ENCODE results near the gene ANKRD63. TPM values are rescaled to one million over a fixed set of nuclear protein-coding genes. Genes with fewer than 3 reads are reported as not detected.

ANKRD63 gene
- total and polyA plus RNA-seq, 2 of the 13 experiments (the other 11 are each of a cell fraction or from before 2014, with no cell fraction given): not detected

DNA sequence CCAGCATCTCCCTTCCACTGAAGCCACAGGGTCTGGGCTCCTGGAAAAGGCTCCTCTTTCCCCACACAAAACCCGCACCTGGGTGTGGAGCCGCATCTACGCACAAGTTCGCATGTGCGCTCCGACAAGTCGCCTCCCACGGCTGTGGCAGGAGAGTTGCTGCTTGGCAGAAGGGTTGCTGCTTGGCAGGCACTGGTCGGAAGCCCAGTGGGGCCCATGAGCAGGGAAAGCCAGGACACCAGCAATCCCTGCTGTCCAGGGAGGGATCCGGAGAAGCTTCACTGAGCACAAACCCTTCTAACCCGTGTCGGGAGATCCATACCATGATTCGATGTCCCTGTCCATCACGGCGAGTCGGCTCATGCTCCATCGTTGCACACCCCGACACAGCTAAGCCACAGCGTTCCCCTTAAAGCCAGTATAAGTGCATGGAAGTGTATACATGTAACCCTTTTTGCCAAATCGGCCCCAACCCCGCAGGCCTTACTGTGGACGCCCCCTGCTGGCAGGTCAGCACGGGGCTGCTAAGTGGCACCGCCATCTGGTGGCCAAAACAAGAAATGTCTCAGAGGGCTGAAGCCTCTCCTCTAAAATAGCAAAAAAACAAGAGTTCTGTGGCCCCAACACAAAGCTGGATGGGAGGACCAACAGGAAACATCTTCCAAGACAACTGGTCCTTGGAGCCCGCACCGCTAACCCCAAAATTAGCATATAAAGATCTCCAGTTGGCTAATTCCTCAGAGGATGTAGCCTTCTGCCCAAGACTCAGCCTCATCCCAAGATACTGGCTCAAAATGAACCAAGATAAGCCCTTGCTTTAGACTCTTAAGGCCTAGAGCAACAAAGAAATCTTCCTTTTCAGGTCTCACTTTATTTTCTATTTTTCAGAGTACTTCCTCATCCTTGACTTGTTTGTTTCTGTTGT lies 8.3 kb downstream of the ANKRD63 start (continued):
- TF ChIP-seq, protein P1, sequence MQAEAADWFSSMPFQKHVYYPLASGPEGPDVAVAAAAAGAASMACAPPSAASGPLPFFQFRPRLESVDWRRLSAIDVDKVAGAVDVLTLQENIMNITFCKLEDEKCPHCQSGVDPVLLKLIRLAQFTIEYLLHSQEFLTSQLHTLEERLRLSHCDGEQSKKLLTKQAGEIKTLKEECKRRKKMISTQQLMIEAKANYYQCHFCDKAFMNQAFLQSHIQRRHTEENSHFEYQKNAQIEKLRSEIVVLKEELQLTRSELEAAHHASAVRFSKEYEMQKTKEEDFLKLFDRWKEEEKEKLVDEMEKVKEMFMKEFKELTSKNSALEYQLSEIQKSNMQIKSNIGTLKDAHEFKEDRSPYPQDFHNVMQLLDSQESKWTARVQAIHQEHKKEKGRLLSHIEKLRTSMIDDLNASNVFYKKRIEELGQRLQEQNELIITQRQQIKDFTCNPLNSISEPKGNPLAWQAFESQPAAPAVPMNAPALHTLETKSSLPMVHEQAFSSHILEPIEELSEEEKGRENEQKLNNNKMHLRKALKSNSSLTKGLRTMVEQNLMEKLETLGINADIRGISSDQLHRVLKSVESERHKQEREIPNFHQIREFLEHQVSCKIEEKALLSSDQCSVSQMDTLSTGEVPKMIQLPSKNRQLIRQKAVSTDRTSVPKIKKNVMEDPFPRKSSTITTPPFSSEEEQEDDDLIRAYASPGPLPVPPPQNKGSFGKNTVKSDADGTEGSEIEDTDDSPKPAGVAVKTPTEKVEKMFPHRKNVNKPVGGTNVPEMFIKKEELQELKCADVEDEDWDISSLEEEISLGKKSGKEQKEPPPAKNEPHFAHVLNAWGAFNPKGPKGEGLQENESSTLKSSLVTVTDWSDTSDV (CRISPR knock-in tag; IDR thresholded peaks at IDR 0.05): no peak
- TF ChIP-seq SSRP1 (CRISPR knock-in tag; IDR thresholded peaks at IDR 0.05) (0 out of 2 replicates have a peak, but pooled peaks have one; percentile 62), RFX3 (CRISPR knock-in tag; IDR thresholded peaks at IDR 0.05) (no peak), THAP11 (CRISPR knock-in tag; IDR thresholded peaks at IDR 0.05) (peak; percentile 50), ZFAT (CRISPR knock-in tag; conservative IDR thresholded peaks at IDR 0.05) (no peak), RBFOX2 (IDR thresholded peaks at IDR 0.05; ENCODE audit: low read depth, low read length) (no peak), GZF1 (CRISPR knock-in tag; IDR thresholded peaks at IDR 0.05) (no peak), NR2F1 (CRISPR knock-in tag; IDR thresholded peaks at IDR 0.05) (no peak), ZNF670 (CRISPR knock-in tag; IDR thresholded peaks at IDR 0.05; ENCODE audit: borderline replicate concordance) (no peak), ZFP36L1 (CRISPR knock-in tag; IDR thresholded peaks at IDR 0.05) (no peak), ZNF331 (CRISPR knock-in tag; IDR thresholded peaks at IDR 0.05) (peak; percentile 67), ZNF564 (CRISPR knock-in tag; IDR thresholded peaks at IDR 0.05) (no peak)
- TF ChIP-seq, protein P2, sequence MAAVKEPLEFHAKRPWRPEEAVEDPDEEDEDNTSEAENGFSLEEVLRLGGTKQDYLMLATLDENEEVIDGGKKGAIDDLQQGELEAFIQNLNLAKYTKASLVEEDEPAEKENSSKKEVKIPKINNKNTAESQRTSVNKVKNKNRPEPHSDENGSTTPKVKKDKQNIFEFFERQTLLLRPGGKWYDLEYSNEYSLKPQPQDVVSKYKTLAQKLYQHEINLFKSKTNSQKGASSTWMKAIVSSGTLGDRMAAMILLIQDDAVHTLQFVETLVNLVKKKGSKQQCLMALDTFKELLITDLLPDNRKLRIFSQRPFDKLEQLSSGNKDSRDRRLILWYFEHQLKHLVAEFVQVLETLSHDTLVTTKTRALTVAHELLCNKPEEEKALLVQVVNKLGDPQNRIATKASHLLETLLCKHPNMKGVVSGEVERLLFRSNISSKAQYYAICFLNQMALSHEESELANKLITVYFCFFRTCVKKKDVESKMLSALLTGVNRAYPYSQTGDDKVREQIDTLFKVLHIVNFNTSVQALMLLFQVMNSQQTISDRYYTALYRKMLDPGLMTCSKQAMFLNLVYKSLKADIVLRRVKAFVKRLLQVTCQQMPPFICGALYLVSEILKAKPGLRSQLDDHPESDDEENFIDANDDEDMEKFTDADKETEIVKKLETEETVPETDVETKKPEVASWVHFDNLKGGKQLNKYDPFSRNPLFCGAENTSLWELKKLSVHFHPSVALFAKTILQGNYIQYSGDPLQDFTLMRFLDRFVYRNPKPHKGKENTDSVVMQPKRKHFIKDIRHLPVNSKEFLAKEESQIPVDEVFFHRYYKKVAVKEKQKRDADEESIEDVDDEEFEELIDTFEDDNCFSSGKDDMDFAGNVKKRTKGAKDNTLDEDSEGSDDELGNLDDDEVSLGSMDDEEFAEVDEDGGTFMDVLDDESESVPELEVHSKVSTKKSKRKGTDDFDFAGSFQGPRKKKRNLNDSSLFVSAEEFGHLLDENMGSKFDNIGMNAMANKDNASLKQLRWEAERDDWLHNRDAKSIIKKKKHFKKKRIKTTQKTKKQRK (IDR thresholded peaks at IDR 0.05; ENCODE audit: low read length): no peak
- TF ChIP-seq, protein P3, sequence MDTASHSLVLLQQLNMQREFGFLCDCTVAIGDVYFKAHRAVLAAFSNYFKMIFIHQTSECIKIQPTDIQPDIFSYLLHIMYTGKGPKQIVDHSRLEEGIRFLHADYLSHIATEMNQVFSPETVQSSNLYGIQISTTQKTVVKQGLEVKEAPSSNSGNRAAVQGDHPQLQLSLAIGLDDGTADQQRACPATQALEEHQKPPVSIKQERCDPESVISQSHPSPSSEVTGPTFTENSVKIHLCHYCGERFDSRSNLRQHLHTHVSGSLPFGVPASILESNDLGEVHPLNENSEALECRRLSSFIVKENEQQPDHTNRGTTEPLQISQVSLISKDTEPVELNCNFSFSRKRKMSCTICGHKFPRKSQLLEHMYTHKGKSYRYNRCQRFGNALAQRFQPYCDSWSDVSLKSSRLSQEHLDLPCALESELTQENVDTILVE (CRISPR knock-in tag; IDR thresholded peaks at IDR 0.05): peak; percentile 68; the same call in 1 of the 2 replicates
- TF ChIP-seq, protein P4, sequence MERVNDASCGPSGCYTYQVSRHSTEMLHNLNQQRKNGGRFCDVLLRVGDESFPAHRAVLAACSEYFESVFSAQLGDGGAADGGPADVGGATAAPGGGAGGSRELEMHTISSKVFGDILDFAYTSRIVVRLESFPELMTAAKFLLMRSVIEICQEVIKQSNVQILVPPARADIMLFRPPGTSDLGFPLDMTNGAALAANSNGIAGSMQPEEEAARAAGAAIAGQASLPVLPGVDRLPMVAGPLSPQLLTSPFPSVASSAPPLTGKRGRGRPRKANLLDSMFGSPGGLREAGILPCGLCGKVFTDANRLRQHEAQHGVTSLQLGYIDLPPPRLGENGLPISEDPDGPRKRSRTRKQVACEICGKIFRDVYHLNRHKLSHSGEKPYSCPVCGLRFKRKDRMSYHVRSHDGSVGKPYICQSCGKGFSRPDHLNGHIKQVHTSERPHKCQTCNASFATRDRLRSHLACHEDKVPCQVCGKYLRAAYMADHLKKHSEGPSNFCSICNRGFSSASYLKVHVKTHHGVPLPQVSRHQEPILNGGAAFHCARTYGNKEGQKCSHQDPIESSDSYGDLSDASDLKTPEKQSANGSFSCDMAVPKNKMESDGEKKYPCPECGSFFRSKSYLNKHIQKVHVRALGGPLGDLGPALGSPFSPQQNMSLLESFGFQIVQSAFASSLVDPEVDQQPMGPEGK (CRISPR knock-in tag; IDR thresholded peaks at IDR 0.05): peak; percentile 57; the same call in 1 of the 2 replicates
- TF ChIP-seq, protein P5, sequence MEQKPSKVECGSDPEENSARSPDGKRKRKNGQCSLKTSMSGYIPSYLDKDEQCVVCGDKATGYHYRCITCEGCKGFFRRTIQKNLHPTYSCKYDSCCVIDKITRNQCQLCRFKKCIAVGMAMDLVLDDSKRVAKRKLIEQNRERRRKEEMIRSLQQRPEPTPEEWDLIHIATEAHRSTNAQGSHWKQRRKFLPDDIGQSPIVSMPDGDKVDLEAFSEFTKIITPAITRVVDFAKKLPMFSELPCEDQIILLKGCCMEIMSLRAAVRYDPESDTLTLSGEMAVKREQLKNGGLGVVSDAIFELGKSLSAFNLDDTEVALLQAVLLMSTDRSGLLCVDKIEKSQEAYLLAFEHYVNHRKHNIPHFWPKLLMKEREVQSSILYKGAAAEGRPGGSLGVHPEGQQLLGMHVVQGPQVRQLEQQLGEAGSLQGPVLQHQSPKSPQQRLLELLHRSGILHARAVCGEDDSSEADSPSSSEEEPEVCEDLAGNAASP (CRISPR knock-in tag; IDR thresholded peaks at IDR 0.05; ENCODE audit: borderline replicate concordance): peak; percentile 73
- TF ChIP-seq, protein P6, sequence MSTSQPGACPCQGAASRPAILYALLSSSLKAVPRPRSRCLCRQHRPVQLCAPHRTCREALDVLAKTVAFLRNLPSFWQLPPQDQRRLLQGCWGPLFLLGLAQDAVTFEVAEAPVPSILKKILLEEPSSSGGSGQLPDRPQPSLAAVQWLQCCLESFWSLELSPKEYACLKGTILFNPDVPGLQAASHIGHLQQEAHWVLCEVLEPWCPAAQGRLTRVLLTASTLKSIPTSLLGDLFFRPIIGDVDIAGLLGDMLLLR (CRISPR knock-in tag; IDR thresholded peaks at IDR 0.05): no peak
